Coronary artery (tissue), 2 donors: ENCODE results near the gene MYO1C.

ENCODE experiments used
- DNase-seq: peaks from one replicate; pipeline ENCODE4 v3.0.0-alpha.2; 2017; ENCODE audit warnings: low spot score
- H3K27ac ChIP-seq, 2 donors: fragments of 200-600 bp; sonication (generic); one replicate each; pipeline ENCODE4 v1.5.1; 2016 to 2019
- H3K4me3 ChIP-seq: fragments of 200-600 bp; sonication (generic); 2 replicates; pipeline ENCODE4 v1.5.1; 2016; ENCODE audit warnings: mild to moderate bottlenecking, moderate library complexity
- CTCF ChIP-seq: fragments of 200-600 bp; sonication (generic); IDR thresholded peaks from one replicate; pipeline ENCODE4 v1.5.1; 2019; ENCODE audit warnings: antibody characterized with exemption

Gene MYO1C

GRCh38 chr17:1484676-1485422, 7.6 kb downstream of the MYO1C start:
- DNase-seq, result peak; percentile 81
- Histone ChIP-seq H3K27ac (peak overlapping the region; percentile 97 to 100), H3K4me3 (peak overlapping the region; percentile 97)
- no peak for TF ChIP-seq CTCF

GRCh38 chr17:1484060-1484535, 8.4 kb downstream of the MYO1C start:
- no peak for DNase-seq
- TF ChIP-seq CTCF, result no peak
- Histone ChIP-seq H3K4me3 (peak overlapping the region; percentile 97), H3K27ac (peak overlapping the region; percentile 97 to 100)

GRCh38 chr17:1482680-1483079, 9.8 kb downstream of the MYO1C start:
- TF ChIP-seq CTCF, result no peak
- H3K4me3 ChIP-seq, result no peak overlapping the region
- no peak for DNase-seq
- peak overlapping the region; percentile 27 to 70 for H3K27ac ChIP-seq

GRCh38 chr17:1481736-1482135, 10.8 kb downstream of the MYO1C start:
- H3K4me3 ChIP-seq, result no peak overlapping the region
- DNase-seq, result no peak
- no peak for TF ChIP-seq CTCF
- H3K27ac ChIP-seq, result peak overlapping the region in 1 of 2 donors; percentile 70

GRCh38 chr17:1480747-1481465, 11.6 kb downstream of the MYO1C start:
- peak overlapping the region in 1 of 2 donors; percentile 22 for H3K27ac ChIP-seq
- TF ChIP-seq CTCF, result no peak
- H3K4me3 ChIP-seq, result no peak overlapping the region
- DNase-seq, result no peak

- Histone ChIP-seq H3K27ac (no peak overlapping the region), H3K4me3 (no peak overlapping the region)
- DNase-seq, result no peak
- no peak for TF ChIP-seq CTCF
Measured at GRCh38 chr17:1478418-1478817, 14.1 kb downstream of the MYO1C start.
